ENCODE results near the gene LGR5.

Gene LGR5

GRCh38 chr12:71591601-71592000 lies 152.0 kb downstream of the LGR5 start:
- DNase-seq (ENCODE audit: low read depth) = no peak
- H3K4me3 ChIP-seq (ENCODE audit: low read depth, low read length) = no peak overlapping the region
- TF ChIP-seq CTCF (IDR thresholded peaks at IDR 0.05; ENCODE audit: low read depth, low read length, missing control alignments) = no peak
- in situ Hi-C loops (cut with HindIII; ENCODE audit: low sequenced_read_pairs) = no loop called here

- DNase-seq (ENCODE audit: low read depth) = no peak
- in situ Hi-C loops (cut with HindIII; ENCODE audit: low sequenced_read_pairs) = no loop called here
- no peak overlapping the region for H3K4me3 ChIP-seq (ENCODE audit: low read depth, low read length)
- TF ChIP-seq CTCF (IDR thresholded peaks at IDR 0.05; ENCODE audit: low read depth, low read length, missing control alignments) = no peak
Observed at GRCh38 chr12:71592841-71593240, 153.2 kb downstream of the LGR5 start.

- in situ Hi-C loops (cut with HindIII; ENCODE audit: low sequenced_read_pairs) = no loop called here
- no peak overlapping the region for H3K4me3 ChIP-seq (ENCODE audit: low read depth, low read length)
- TF ChIP-seq CTCF (IDR thresholded peaks at IDR 0.05; ENCODE audit: low read depth, low read length, missing control alignments) = no peak
- DNase-seq (ENCODE audit: low read depth) = no peak
Observed at GRCh38 chr12:71594214-71594948, 154.8 kb downstream of the LGR5 start.

GRCh38 chr12:71599210-71599609 lies 159.6 kb downstream of the LGR5 start:
- no peak overlapping the region for H3K4me3 ChIP-seq (ENCODE audit: low read depth, low read length)
- in situ Hi-C loops (cut with HindIII; ENCODE audit: low sequenced_read_pairs) = no loop called here
- no peak for DNase-seq (ENCODE audit: low read depth)
- TF ChIP-seq CTCF (IDR thresholded peaks at IDR 0.05; ENCODE audit: low read depth, low read length, missing control alignments) = no peak

GRCh38 chr12:71601546-71601945 lies 161.9 kb downstream of the LGR5 start:
- in situ Hi-C loops (cut with HindIII; ENCODE audit: low sequenced_read_pairs) = no loop called here
- TF ChIP-seq CTCF (IDR thresholded peaks at IDR 0.05; ENCODE audit: low read depth, low read length, missing control alignments) = no peak

GRCh38 chr12:71602761-71603577 lies 163.4 kb downstream of the LGR5 start:
- DNase-seq (ENCODE audit: low read depth) = no peak
- in situ Hi-C loops (cut with HindIII; ENCODE audit: low sequenced_read_pairs) = no loop called here
- no peak overlapping the region for H3K4me3 ChIP-seq (ENCODE audit: low read depth, low read length)
- TF ChIP-seq CTCF (IDR thresholded peaks at IDR 0.05; ENCODE audit: low read depth, low read length, missing control alignments) = no peak

More at GRCh38 chr12:71601546-71601945, 161.9 kb downstream of the LGR5 start:
- H3K4me3 ChIP-seq (ENCODE audit: low read depth, low read length) = no peak overlapping the region
- DNase-seq (ENCODE audit: low read depth) = no peak

All from astrocyte of the cerebellum (primary cell).